Stimulated activated CD8-positive, alpha-beta memory T cell treated with anti-CD3 and anti-CD28 coated beads, Interleukin-7, amount 100 ng/mL, for 1 hour (primary cell): ENCODE results near the gene SLC35A5.
"Not testable (repeated sequence)": the region's sequence is repeated elsewhere in the genome, so short reads cannot be mapped to it uniquely, and the experiment has no call there.

ENCODE experiments used
- DNase-seq, 2 donors: peaks; one replicate each; pipeline ENCODE4 v3.0.0-alpha.2; 2020; ENCODE audit warnings: low read depth in 2 of 2

Gene SLC35A5

GRCh38 chr3:112561734-112562529 is at the start of gene SLC35A5, which contains the start of gene ATG3:
TSS of gene SLC35A5 (plus strand) at chr3:112562045. CDS start at chr3:112563404, 1,359 bp downstream.
TSS of gene ATG3 (minus strand) at chr3:112561962. CDS start at chr3:112561528, 434 bp downstream.
- peak; percentile 98 to 99 for DNase-seq

GRCh38 chr3:112512320-112512719 is 49.5 kb upstream of the SLC35A5 start:
- no peak for DNase-seq

- DNase-seq: no peak
Measured at GRCh38 chr3:112514527-112515128, 47.2 kb upstream of the SLC35A5 start.

GRCh38 chr3:112518970-112519369 is 42.9 kb upstream of the SLC35A5 start:
- not testable (repeated sequence) for DNase-seq

GRCh38 chr3:112519424-112520001 is 42.3 kb upstream of the SLC35A5 start:
- DNase-seq: no peak

- not testable (repeated sequence) for DNase-seq
Measured at GRCh38 chr3:112524127-112524526, 37.7 kb upstream of the SLC35A5 start.

- no peak for DNase-seq
Measured at GRCh38 chr3:112530573-112530972, 31.3 kb upstream of the SLC35A5 start.

GRCh38 chr3:112531358-112531781 is 30.5 kb upstream of the SLC35A5 start:
- no peak for DNase-seq

- DNase-seq: no peak
Measured at GRCh38 chr3:112539825-112540650, 21.8 kb upstream of the SLC35A5 start.

GRCh38 chr3:112546216-112546759 is 15.6 kb upstream of the SLC35A5 start:
- no peak for DNase-seq

GRCh38 chr3:112550859-112551258 is 11.0 kb upstream of the SLC35A5 start:
- DNase-seq: no peak

- DNase-seq: no peak
Measured at GRCh38 chr3:112555535-112556170, 6.2 kb upstream of the SLC35A5 start.

GRCh38 chr3:112557976-112558375 is 3.9 kb upstream of the SLC35A5 start:
- DNase-seq: no peak

- no peak for DNase-seq
Measured at GRCh38 chr3:112560307-112560706, 1.5 kb upstream of the SLC35A5 start.

GRCh38 chr3:112560721-112561483 is 943 bp upstream of the SLC35A5 start:
- DNase-seq: peak; percentile 20 to 27

- no peak for DNase-seq
Measured at GRCh38 chr3:112561484-112561733, 436 bp upstream of the SLC35A5 start.

GRCh38 chr3:112564247-112564939 is 2.5 kb downstream of the SLC35A5 start:
- DNase-seq: not testable (repeated sequence)

- no peak for DNase-seq
Measured at GRCh38 chr3:112564940-112565305, 3.1 kb downstream of the SLC35A5 start.

- no peak for DNase-seq
Measured at GRCh38 chr3:112568642-112569041, 6.8 kb downstream of the SLC35A5 start.

- no peak for DNase-seq
Measured at GRCh38 chr3:112569265-112569664, 7.4 kb downstream of the SLC35A5 start.
